CD4-positive, alpha-beta T cell treated with Interleukin-6 at 100 ng/mL for 8 hours (primary cell): ENCODE data around the gene SMIM7.
"Not testable (repeated sequence)": the region's sequence is repeated elsewhere in the genome, so short reads cannot be mapped to it uniquely, and the experiment has no call there.

Experiments
- DNase-seq: peaks from one replicate; pipeline ENCODE4 v3.0.0-alpha.2; 2020; ENCODE audit warnings: mixed read lengths, low spot score

The SMIM7 gene

DNA sequence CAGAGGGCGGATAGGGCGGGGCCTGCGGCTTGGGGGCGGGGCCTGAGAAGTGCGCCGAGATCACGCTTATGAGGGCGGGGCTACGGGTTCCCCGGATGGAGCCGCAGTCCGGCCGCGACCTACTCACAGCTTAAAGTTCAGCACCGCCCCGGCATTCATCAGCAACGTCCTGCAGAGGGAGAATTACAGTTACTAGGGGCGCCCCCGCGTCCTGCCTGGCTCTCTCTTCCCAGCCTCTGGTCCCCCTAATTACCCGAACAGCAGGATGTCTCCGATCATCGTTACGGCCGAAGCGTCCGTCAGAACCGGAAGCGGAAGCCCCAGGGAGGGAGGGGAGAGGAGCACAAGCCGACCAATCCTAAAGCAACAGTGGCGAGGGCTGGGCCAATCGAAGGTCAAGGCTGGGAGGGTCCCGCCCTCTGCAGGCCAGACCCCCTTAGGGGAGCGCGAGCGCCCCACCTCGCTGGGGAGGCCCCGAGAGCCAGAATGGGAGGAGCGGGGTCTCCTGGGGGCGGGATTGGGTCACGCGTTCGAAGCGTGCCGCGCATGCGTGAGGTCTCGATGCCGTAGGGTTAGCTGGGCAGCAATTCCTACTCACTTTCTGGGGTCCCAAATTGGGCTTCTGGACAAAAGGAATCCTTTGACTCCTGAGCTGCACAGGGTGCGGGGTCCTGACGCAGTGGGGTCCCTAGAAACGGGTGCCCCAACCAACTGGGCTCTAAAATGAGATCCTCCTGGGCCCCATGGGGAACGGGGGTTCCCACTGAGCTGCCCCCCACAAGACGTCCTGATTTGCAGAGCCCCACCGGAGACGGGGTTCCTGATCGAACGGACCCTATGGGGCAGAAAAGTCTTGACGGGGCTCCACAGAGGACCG, at the start of gene SMIM7:
Gene SMIM7 (minus strand): TSS at position 313 of the 877 bp plus-strand sequence. CDS start 34 bp downstream, at position 279.
- peak; percentile 99 for DNase-seq

DNA sequence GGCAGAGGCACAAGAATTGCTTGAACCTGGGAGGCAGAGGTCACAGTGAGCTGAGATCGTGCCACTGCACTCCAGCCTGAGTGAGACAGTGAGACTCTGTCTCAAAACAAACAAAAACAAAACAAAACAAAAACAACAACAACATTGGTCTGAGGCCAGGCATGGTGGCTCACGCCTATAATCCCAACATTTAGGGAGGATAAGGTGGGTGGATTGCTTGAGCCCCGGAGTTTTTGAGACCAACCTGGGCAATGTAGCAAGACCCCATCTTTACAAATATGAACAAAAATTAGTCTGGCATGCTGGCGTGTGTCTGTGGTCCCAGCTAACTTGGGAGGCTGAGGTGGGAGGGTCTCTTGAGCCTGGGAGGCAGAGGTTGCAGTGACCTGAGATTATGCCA, 43.7 kb upstream of the SMIM7 start:
- DNase-seq = no peak

DNA sequence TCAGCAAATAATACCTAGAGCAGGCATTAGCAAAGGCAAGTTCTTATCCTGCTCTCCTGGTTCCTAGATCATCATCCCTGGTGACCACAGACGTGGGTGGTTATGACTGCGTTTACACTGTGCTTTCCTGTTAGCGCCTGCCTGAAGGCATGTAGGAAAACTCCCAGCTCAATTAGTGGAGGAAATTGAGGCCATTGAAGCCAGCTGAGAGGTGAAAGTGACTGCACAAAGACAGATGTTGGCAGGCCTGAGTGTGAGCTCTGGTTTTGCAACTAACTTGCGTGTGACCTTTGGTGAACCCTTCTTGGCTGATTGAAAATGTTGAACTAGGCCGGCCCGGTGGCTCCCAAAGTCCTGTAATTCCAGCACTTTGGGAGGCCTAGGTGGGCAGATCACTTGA, 42.2 kb upstream of the SMIM7 start:
- no peak for DNase-seq

DNA sequence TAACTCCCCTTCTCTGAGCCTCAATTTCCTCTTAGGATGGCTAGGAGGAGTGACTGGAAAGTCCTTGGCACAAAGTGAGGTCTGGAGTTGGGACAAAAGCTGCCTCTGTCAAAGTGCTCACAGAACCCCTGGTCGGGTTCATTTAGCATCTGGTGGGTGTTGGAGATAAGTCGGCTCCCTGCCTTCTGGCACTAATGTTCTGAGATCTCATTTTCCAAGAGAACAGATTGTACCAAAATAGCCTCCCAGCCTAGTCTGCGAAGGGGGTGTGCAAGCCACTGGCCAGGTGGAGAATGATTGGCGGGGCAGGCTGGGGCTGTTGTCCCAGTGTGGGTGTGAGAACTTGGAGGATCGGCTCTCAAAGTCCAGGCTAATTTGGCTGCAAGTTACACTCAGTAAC, 39.0 kb upstream of the SMIM7 start:
- DNase-seq = no peak

DNA sequence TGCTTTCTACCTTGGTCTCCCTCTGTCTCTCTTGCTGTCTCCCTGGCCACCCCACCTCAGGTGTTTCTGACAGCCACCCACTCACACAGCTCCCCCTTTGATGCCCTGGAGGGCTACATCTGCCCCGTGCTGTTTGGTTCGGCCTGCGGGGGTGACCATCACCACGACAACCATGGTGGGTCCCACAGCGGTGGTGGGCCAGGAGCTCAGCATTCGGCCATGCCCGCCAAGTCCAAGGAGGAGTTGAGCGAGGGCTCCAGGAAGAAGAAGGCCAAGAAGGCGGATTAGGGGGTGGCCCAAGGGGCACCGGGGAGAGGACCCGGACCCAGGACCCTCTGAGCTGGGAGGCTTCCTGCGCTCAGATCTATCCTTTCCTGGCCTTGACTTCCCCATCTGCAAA, 28.1 kb upstream of the SMIM7 start:
- no peak for DNase-seq

DNA sequence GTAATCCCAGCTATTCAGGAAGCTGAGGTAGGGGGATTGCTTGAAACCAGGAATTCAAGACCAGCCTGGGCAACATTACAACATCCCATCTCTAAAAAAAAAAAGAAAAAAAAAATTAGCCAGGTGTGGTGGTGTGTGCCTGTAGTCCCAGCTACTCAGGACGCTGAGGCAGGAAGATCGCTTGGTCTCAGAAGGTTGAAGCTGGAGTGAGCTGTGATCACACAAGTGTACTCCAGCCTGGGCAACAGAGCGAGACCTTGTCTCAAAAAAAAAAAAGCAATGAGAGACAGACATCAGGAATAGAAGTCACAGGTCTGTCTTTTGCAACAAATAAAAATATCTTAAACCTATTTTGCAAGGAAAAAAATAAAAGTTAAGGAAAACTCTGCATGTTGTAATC, 24.3 kb upstream of the SMIM7 start:
- DNase-seq = no peak

DNA sequence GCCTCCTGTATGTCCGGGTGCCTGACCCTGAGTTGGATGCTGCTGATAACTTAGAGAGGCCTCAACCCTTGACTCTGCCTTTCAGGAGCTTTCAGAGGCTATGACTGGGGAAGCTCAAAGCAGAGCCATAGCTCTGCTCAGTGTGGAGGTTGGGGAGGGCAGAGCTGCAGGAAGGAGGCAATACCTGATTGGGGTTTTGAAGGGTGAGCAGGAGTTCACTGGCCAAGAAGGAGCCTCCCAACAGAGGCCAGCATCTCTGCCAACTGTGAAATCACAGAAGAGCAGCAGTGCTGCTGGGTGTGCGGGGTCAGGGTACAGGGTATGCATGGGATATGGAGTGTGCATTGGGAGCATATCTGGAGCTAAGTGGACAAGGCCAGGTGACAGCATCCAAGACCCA, 22.6 kb upstream of the SMIM7 start:
- no peak for DNase-seq

DNA sequence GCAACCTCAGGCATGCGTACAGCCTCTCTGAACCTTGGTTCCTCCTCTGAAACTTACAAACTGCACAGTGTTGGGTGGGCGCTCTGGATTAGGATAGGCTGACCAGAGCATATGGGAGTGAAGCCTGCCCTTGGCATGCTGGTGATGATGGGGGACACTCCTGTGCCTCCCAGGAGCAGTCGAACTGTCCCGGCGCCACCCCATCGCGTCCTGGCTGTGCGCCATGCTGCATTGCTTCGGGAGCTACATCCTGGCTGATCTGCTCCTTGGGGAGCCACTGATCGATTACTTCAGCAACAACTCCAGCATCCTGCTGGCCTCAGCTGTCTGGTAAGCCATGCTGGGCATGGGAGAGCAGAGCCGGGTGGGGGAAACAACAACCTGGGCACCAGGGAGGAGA, 19.9 kb upstream of the SMIM7 start:
- DNase-seq = no peak

DNA sequence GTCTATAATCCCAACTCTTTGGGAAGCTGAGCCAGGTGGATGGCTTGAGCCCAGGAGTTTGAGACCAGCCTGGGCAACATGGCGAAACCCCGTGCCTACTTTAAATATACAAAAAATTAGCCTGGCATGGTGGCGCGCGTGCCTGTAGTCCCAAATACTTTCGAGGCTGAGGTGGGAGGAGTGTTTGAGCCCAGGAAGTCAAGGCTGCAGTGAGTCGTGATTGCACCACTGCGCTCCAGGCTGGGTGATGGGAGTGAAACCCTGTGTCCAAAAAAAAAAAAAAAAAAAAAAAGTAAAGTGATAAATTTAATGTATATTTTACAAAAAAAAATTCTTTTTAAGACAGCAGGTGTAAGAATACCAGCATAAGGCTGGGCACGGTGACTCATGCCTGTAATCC, 18.6 kb upstream of the SMIM7 start:
- no peak for DNase-seq

DNA sequence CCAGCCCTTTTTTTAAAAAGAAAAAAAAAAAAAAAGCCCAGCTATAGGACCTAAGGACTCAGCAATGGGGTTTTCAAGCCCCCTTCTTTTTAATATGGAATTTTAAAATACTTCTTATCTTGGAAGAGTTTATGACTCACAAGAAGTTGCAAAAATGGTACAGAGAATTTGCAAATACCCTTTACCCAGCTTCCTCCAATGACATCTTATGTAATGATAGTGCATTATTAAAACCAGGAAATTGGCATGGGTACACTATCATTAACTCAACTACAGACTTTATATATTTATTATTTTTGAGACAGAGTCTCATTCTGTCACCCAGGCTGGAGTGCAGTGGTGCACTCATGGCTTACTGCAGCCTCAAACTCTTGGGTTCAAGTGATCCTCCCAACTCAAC, 17.1 kb upstream of the SMIM7 start:
- no peak for DNase-seq

DNA sequence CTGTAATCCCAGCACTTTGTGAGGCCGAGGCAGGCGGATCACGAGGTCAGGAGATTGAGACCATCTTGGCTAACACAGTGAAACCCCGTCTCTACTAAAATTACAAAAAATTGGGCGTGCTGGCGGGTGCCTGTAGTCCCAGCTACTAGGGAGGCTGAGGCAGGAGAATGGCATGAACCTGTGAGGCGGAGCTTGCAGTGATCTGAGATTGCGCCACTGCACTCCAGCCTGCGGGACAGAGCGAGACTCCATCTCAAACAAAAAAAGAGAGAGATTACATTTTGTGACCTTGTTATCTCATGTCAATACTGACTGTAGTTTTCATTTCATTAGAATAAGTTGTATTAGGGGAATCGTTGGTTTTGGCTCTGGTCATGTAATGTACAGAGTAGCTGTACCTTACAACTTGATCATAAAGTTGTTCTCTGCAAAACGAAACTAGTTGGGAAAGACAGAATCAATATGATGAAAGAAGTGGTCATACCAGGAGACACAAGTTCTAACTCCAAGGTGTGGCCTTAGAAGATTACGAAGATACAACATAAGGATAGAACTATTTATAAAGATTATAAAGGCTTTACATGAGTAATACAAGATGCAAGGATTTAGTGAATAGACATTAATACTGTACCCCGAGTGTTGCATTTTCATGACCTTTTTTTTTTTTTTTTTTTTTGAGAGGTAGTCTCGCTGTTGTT, 16.3 kb upstream of the SMIM7 start:
- no peak for DNase-seq

DNA sequence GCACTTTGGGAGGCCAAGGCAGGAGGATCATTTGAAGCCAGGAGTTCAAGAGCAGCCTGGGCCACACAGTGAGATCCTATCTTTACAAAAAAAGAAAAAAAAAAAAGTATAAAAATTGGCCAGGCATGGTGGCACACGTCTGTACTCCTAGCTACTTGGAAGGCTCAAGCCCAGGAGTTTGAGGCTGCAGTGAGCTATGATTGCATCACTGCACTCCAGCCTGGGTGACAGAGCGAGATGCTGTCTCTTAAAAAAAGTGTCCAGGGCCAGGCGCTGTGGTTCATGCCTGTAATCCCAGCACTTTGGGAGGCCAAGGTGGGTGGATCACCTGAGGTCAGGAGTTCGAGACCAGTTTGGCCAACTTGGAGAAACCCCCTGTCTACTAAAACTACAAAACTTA, 13.9 kb upstream of the SMIM7 start:
- not testable (repeated sequence) for DNase-seq

DNA sequence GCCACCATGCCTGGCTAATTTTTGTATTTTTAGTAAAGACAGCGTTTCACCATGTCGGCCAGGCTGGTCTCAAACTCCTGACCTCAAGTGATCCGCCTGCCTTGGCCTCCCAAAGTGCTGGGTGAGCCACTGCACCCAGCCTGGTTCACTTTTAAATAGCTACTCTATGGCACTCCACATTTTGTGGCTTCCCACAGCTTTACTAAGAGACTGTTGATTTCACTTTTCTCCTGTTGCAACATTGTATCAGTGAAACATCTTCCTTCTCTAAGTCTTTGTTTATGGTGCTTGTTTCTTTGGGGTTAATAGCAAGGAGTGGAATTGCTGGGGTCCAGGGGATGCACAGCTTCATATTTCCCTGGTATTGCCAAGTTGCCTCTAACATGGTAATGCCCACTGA, 13.3 kb upstream of the SMIM7 start:
- no peak for DNase-seq

DNA sequence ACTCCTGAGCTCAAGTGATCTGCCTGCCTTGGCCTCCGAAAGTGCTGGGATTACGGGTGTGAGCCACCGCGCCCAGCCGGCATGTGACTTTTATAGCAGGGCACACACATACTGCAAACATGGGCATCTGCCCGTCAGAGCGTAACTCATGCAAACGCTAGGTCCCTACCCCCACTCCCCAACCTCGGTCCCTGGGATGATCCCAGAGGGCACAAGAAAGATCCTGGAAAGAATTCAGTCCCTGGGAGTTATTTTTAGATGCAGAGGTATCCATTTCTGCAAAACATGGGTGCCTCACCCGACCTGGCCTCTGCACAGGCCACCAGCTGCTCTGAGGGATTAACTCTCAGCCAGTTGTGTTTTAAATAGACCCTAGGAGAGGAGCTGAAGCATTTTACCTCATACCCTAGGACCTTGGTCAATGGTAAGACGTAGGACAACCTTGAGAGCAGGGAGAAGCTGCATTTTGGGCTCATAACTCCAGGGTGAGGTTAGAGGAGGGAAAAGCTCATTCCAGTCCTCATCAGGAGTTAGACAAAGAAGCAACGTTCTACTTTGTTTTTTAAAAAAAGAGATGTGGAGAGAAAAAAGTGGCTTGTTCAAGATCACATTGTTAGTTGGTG, 11.8 kb upstream of the SMIM7 start:
- DNase-seq = no peak

DNA sequence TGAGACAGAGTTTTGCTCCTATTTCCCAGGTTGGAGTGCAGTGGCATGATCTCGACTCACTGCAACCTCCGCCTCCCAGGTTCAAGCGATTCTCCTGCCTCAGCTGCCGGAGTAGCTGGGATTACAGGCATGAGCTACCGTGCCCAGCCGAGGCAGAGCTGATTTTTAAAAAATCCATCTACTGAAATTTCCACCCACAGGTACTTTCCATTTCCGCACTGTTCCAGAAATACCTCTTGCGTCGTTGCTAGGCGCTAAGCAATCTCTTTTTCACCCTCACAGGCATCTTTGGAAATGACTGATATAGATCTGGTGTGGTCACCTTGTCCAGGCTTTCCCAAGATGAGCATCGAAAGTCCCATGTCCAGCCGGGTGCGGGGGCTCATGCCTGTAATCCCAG, 10.3 kb upstream of the SMIM7 start:
- no peak for DNase-seq

DNA sequence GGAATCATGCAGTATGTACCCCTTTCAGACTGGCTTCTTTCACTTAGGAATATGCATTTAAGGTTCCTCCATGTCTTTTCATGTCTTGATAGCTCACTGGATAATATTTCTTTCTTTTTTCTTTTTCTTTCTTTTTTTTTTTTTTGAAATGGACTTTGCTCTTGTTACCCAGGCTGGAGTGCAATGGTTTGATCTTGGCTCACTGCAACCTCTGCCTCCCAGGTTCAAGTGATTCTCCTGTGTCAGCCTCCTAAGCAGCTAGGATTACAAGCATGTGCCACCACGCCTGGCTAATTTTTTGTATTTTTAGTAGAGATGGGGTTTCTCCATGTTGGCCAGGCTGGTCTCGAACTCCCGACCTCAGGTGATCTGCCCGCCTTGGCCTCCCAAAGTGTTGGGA, 8.8 kb upstream of the SMIM7 start:
- not testable (repeated sequence) for DNase-seq

DNA sequence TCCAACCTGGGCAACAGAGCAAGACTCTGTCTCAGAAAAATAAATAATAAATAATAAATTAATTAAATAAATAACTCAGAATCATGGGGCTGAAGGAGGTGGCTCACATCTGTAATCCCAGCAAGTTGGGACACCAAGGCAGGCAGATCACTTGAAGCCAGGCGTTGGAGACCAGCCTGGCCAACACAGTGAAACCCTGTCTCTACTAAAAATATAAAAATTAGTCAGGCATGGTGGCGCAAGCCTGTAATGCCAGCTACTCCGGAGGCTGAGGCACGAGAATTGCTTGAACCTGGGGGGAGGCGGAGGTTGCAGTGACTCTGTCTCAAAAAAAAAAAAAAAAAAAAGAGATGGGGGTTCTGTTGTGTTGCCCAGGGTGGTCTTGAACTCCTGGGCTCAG, 8.2 kb upstream of the SMIM7 start:
- no peak for DNase-seq

DNA sequence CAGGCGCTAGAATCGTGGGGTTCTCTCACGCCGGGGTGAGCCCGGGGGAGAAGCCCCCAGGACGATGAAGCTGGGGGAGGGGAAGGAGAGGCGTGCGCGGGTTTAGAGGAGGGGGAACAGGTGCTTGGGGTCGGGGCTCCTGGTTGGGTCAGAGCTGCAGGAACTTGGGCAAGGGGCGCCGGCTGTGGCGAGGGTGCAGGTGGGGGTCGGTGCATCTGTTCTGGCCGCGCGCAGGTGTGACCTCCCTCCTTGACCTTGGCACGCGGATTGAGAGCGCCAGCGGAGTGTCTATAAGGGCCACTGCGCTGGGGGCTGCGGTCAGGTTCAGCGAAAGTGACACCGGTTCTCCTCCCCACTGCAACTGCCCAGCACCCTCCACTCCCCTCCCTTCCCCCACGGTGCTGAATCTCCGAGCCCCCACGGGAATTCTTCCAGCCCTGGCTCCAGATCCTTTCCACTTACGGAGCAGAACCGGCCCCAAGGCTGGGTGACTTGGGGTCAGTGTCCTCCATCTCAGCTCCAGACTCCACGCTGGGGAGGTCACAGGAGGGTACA, 1.6 kb upstream of the SMIM7 start:
- no peak for DNase-seq

DNA sequence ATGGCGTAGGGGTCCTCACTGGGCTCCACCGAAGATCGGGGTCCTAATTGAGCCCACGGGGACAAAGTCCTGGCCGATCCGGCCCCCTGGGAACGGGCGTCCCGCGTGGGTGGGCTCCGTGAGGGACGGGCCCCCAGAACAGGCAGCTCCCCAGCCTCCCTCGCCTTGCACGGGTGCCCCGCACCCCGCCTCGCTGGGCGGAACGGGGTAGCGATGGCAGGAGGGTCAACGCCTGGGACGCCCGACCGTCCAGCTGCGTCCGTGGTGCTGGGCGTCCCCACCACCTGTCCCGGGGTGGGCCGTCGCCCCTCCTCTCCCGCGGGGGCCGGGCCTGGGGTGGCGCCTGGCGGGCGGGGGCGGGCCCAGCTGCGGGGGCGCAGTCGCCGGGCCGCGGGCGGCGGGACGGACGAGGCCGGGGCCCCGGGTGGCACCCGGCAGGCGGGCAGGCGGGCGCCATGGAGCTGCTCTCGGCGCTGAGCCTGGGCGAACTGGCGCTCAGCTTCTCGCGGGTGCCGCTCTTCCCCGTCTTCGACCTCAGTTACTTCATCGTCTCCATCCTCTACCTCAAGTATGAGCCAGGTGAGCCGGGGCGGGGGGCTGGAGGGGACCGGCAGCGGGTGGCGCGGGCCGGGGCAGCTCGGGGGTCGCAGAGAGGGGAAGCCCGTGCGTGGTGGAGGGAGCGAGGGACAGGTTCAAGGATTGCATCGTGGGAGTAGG, 977 bp upstream of the SMIM7 start, which contains the start of gene TMEM38A:
Gene TMEM38A (plus strand): TSS at position 377 of the 717 bp plus-strand sequence. CDS start 79 bp downstream, at position 456.
- peak; percentile 16 for DNase-seq

DNA sequence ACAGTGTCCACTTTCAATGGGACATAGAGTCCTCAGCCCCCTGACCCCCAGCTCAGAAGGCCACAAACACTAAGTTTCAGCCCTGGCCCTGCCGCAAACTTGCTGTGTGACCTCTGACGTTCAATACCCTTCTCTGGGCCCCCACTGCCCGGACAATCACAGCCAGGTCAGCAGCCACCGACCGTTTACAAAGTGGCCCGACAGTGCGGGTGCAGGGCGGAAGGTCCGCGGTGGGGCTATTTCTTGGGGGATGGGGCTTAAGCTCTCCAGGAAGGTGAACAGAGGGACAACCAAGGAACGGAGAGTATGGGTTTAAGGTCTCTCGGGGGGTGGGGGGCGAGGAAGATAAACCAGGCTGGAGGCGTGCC, 496 bp downstream of the SMIM7 start:
- DNase-seq = no peak

DNA sequence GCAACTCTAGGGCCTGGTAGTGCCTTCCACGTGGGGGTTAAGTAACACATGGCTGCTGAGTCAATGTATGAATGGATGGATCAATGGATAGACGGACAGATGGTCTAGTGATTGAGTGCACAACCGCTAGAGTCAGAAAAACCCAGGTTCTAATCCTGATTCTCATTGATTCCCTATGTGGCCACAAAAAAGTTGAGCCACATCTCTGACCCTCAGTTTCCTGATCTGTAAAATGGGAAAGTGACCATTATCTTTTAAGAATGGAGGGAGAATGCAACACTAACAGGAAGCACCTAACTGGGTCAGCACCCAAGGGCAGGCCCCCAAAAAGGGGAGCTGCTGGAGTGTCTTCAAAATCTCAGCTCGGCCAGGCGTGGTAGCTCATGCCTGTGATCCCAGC, 2.6 kb downstream of the SMIM7 start:
- DNase-seq = no peak

DNA sequence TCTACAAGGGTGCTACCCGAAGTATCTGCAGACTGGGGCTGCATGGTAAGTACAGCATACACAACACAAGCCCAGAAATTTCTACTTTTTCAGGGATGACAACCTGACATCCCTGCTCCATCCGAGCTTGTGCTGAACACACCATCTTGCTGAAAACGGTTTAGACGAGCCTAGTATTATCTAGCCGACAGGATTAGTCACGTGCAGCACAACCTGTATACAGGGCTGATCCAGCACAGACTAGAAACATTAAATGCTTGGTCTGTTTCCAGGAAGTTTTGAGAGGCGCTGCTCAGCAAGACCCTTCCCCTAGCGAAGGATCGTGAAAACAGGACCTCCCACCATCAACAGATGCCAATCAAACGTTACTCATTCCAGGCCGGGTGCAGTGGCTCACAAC, 4.2 kb downstream of the SMIM7 start:
- no peak for DNase-seq
